ENCODE results near the gene CAMK2D.

- TF ChIP-seq CREB5 (CRISPR knock-in tag; IDR thresholded peaks at IDR 0.05; ENCODE audit: low read depth): no peak
- TF ChIP-seq ZC3H10 (CRISPR knock-in tag; IDR thresholded peaks at IDR 0.05): no peak
- TF ChIP-seq TSHZ2 (CRISPR knock-in tag; IDR thresholded peaks at IDR 0.05): no peak
Observed at GRCh38 chr4:113579360-113579759, 182.2 kb downstream of the CAMK2D start.
